IPS-NIHi11 (cell line): ENCODE data around the gene TAS2R14.

Experiments
- DNase-seq: peaks from one replicate; pipeline ENCODE4 v3.0.0; 2012; ENCODE audit warnings: mixed read lengths, low spot score

Gene TAS2R14

DNA sequence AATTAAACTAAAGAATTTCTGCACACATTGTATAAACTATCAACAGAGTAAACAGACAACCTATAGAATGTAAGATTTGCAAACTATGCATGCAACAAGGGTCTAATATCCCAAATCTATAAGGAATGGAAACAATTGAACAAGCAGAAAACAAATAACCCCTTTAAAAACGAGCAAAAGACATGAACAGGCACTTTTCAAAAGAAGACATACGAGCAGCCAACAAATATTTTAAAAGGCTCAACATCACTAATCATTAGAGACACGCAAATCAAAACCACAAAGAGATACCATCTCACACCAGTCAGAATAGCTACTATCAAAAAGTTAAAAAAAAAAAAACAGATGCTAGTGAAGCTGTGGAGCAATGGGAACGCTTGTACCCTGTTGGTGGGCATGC, 34.4 kb downstream of the TAS2R14 start:
- no peak for DNase-seq

DNA sequence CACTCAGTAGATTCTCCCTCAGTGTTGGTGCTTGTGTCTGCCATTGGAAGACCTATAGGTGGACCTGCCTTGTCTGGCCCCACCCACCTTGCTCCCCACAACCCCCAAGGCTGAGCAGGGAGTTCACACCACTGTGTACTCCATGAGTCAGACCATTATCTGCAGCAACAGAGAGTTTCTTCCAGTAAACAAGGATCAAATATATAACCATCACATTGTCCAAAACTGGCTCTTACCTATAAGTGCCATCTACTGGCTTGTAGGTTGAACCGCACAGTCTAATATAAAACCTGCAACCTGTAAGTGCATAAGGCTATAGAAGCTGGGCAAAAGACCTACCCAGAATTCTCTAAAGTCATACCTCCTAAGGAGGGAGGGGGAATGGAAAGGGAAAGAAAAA, 37.6 kb downstream of the TAS2R14 start:
- DNase-seq, result no peak

DNA sequence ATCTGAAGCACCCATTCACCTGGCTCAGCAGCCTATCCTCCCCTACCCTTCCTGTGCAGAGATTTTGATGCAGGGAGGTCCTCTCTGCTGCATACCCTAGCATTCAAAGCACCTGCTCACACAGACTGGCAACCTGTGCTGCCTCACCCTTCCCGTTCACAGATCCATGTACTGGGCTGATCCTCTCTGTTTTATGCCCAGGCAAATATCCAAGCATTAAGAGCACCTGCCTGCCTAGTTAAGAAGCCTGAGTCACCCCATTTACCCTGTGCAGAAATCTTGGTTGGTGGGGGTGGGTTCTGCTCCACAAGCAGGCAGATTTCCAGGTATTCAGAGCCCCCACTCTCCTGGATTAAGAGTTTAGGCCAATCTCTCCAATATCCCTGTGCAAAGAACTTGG, 38.1 kb downstream of the TAS2R14 start:
- DNase-seq, result no peak

DNA sequence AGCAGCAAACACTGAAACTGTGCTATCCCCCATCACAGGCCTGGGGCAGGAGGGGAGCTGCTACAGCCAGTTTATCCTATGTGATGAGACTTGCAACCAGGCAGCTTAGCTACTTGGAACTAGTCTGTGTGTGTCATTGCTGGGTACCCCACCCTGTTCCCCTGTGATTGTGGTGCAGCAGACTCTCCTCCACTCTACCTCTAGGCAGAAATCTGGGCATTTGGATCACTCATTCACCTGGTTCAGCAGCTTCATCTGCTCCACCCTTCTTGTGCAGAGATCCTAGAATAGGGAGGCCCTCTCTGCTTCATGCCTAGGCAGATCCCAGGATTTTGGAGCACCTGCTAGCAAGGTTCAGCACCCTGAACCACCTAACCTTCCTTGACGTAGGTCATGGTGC, 38.5 kb downstream of the TAS2R14 start:
- DNase-seq, result no peak

DNA sequence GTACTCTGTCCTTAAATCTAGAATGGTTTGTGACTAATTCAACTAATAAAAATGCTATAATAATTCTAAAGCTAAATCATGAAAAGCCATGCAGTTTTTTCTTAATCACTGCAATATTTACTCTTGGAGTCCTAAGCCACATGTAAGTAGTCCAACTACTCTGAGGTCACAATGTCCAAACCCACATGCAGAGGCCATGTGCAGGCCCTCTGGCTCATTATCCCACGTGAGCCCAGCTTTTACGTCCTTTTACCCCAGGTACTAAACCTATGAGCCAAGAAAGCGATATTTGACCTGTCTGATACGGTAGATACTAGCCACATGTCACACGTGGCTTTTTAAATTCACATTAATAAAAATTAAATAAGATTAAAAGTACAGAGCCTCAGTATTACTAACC, 42.2 kb downstream of the TAS2R14 start:
- DNase-seq, result no peak

DNA sequence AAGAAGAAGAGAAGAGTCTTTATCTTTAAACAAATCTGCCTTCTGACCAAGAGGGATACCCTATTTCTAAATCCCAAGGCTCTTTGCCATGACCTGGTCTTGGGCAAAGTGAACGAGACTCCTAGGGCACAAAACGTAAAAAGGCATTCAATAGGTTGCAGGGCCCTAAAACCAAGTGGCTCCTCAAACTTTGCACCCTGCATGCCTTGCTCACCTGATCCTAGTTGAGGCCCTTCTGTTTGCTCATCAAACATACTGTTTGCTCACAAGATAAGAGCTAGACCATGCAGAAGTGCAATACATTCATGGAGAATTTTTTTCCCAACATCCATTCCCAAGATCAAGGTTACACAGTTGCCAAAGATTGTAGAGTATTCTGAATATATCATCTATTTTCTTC, 47.1 kb downstream of the TAS2R14 start:
- no peak for DNase-seq

DNA sequence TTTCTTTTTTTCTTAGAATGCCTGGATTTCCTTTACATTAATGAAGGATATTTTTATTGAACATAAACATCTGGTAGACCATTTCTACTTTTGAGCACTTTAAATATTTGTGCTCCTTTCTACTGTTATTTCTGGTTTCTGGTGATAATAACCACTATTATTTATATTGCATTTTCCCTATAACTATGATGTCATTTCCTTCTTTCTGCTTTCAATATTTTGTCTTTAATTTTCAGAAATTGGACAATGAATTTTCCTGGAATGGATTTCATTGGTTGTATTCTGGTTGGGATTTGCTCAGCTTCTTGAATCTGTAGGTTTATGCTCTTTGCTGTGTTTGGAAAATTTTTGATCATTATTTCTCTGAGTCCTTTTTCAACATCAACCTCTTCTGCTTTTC, 49.8 kb downstream of the TAS2R14 start:
- DNase-seq, result no peak
